IPS-NIHi11 (cell line): ENCODE data around the gene DDX31.

Experiments
- DNase-seq: peaks from one replicate; pipeline ENCODE4 v3.0.0; 2012; ENCODE audit warnings: mixed read lengths, low spot score

The DDX31 gene

GRCh38 chr9:132595319-132595718 lies 74.5 kb downstream of the DDX31 start:
- DNase-seq, result no peak

DNA sequence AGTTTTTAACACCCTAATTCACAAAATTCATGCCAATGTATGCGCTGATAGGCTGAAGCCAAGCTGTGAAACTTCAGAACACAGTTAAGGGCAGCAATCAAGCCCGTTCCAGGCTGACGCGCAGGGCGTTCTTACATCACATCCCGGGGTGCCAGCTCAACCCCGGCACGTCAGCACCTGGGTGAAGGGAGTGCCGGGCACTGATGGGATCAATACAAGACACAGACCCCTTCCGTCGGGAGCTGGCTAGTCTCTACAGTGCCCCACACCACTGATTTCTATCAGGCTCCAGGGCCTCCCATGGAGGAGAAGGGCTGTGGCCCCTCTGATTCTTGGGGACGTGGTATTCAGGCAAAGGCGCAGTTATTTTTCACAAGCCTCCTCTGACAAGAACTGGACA lies 75.4 kb downstream of the DDX31 start:
- no peak for DNase-seq

- no peak for DNase-seq
Measured at GRCh38 chr9:132592451-132592850, 77.3 kb downstream of the DDX31 start.

- DNase-seq, result peak; percentile 61
Measured at GRCh38 chr9:132591751-132592314, 78.0 kb downstream of the DDX31 start.

DNA sequence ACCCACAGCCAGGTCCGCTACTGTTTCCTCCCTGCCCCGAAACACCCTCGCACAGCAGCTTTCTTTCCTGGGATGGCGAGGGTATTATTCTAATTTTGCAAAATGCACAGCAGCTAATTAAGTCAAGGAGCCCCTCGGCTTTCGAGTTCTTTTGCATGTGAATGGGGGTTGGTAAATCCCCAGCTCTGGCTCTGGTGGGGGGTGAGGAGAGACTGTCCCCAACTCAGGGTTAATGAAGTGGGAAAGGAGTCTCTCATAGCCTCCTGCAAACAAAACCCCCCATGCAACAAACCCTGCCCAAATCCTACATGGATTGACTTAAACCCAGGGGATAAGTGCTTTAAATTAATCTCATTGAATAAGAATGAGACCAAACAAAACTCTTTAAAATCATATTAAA lies 78.5 kb downstream of the DDX31 start:
- DNase-seq, result peak; percentile 47

DNA sequence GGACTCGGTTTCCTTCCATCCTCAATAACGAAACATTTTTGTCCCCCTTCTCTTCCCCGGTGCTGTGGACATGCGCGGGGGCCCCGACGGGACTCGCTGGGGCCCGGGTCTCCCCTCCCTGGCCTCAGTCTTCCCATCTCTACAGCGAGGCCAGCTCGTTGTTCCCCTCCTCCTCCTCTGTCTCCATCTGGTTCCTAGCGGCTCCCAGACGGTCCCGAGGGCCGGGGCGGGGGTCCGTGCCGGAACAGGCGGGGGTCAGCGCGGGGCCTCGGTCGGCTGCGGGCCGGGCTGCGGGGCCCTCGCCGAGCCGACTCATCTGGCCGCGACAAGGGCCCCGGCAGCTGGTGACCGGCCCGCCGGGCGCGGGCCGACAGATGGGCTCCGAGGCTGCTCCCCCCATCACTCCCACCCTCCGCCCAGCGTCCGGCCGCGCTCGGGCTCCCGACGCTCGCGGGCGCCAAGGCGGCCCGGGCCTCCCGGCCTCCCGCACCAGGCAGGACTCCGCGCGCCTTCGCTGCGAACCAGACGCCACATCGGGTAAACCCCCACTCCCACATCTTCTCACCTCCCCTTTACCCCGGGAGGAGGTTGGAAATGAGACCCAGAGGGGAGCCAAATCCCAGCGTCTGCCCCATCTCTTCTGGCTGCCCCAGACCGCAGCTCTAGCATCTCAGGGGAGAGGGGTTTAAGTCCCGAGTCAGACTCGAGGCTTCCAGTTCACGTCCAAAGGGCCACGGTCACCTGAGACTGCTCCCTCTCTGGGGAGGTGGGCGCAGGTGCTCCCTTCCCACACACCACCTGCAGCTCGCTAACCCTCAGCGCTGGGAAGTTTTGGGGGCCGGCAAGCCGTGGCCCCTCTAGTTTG lies 79.2 kb downstream of the DDX31 start:
- peak; percentile 53 for DNase-seq

- DNase-seq, result no peak
Measured at GRCh38 chr9:132590037-132590317, 79.8 kb downstream of the DDX31 start.

- DNase-seq, result peak; percentile 43
Measured at GRCh38 chr9:132589148-132590036, 80.4 kb downstream of the DDX31 start.

GRCh38 chr9:132588501-132589147 lies 81.2 kb downstream of the DDX31 start:
- peak; percentile 53 for DNase-seq

- DNase-seq, result no peak
Measured at GRCh38 chr9:132588098-132588497, 81.7 kb downstream of the DDX31 start.

- no peak for DNase-seq
Measured at GRCh38 chr9:132587592-132587955, 82.2 kb downstream of the DDX31 start.

DNA sequence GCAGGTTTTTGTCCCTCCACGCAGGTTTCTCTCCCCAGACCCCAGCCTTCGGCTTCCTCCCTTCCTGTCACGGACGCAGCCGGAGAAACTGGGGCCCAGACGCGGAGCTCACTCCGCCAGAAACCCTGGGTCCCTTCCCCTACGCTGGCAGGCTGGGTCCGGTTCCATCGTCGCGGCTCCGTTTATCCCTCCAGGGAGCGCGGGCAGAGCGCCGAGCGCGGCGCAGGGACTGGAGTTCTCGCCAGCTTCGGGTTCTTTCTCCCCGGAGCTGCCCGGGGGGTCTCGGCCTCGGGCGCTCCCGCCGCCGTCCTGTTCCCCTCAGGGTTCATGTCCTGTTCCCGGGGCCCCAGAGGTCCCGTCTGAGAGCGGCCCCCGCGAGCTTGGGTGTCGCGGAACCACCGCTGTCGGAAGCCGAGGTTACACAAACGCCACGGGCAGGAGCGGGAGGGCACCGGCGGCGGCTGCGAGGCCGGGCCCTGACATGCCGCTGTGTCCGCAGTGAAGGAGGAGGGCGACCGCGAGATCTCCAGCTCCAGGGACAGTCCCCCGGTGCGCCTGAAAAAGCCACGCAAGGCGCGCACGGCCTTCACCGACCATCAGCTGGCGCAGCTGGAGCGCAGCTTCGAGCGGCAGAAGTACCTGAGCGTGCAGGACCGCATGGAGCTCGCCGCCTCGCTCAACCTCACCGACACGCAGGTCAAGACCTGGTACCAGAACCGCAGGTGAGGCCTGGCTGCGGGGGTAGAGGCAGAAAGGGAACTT lies 82.8 kb downstream of the DDX31 start:
- DNase-seq, result no peak

GRCh38 chr9:132585954-132586829 lies 83.6 kb downstream of the DDX31 start:
- DNase-seq, result no peak

DNA sequence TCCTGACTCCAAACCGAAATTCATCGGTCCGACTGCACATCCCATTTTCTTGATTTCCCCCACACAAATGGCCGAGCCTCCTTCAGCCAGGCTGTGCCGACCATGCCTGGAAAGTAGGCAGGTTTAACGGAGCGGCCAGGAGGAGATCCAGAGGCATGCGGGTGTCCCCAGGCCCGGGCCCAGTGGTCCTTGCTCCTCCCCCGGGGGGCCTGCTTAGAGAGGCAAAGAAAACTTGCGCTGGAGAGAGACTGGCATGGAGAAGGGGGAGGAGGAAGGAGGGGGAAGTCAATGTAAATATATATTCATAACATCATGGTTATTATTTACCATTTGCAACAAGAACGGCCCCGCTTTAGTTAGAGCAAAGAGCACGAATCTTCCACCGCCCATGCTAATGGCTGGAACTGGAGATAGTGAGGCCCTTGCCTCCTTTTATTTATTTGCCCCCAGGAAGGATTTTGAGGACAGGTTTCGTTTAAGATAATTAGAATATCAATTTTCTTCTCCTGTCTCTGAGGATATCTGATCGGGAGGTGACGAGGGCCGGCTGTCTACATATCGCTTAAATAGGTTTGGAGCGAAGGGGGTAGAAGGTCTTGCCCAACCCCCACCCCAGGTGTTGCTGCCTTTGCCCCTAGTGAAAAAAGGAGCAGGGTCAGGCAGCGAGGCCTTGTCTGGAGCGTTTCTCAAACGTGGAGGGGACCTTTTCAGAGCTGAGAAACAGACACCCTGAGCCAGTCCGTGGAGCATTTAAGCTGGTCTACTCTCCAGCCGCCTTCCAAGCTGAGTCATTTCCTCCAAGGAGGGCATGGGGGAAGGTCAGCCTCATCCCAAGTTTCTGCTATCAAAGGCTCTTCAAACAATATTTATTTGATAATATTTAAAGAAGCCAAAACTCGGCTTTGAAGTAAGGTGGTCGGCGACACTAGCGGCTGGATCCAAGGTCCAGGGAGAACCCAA lies 84.9 kb downstream of the DDX31 start:
- DNase-seq, result no peak

- no peak for DNase-seq
Measured at GRCh38 chr9:132583584-132584304, 86.0 kb downstream of the DDX31 start.

DNA sequence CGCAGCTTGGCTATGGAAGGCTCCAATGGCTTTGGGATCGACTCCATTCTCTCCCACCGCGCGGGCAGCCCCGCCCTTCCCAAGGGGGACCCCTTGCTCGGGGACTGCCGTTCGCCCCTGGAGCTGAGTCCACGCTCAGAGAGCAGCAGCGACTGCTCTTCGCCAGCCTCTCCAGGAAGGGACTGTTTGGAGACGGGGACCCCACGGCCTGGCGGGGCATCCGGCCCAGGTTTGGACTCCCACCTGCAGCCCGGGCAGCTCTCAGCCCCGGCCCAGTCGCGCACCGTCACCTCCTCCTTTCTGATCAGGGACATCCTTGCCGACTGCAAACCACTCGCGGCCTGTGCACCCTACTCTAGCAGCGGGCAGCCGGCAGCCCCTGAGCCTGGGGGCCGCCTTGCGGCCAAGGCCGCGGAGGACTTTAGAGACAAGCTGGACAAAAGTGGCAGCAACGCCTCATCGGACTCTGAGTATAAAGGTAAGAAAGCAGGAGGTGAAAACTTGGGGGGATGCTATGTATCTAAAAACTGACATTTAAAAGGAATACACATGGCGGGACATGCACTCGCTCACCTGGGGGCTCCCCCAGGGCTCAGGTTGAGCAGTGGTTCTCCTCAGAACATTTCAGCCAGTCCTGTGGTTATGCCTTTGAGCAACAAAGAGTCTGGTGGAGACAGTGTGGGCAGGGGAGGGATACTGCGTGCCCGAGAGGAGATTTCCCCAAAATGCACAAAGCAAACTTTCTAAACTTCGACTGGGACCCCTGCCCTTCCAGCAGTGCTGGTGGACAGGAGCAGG lies 86.8 kb downstream of the DDX31 start:
- DNase-seq, result no peak

DNA sequence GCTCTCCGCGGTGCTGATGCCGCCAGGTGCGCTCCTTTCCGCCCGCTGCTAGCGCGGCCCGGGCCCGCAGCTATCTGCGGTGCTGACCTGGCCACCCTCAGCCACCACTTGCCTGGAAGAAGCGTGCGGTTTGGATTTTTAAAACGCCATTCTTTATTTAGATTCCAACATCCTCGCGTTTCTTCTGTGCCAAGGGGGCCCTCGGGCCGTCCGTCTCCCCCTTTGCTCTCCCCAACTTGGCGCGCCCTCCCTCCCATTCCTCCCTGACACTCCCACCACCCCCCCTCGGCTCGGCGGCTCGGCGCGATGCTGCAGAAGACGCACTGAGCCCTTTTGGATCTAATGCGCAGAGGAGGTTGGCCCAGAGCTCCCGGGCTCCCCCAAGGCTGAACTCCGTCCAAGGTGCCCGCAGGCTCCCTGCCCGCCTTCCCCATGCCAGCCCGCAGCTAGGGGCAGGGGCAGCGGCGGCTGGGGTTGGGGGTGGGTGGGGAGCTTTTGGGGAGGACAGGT lies 87.5 kb downstream of the DDX31 start, which contains the start of gene BARHL1:
BARHL1 (plus strand) TSS at position 331 of the 510 bp plus-strand sequence. CDS start 192 bp downstream, outside the sequence.
- no peak for DNase-seq

- no peak for DNase-seq
Measured at GRCh38 chr9:132579427-132579798, 90.4 kb downstream of the DDX31 start.
